K562 (cell line): ENCODE data around the gene CUX1. TPM values are rescaled to one million over a fixed set of nuclear protein-coding genes. Genes with fewer than 3 reads are reported as not detected.
A peak's percentile ranks its signal among the peaks of the same experiment; 100 is the strongest.

Experiments used
- ATF4 ChIP-seq: fragments of 450-650 bp; formaldehyde crosslinking; IDR thresholded peaks from 2 replicates; pipeline ENCODE4 v1.4.0; 2022; ENCODE audit warnings: mild to moderate bottlenecking, moderate library complexity
- CCNT2 ChIP-seq: IDR thresholded peaks from 2 replicates; pipeline ENCODE4 v1.6.1; 2011; ENCODE audit warnings: borderline replicate concordance, low read depth, mild to moderate bottlenecking, moderate library complexity, mixed read lengths, low read length; ENCODE audit not compliant: insufficient read length; ENCODE audit errors: extremely low read depth
- CHAMP1 ChIP-seq: fragments of 450-650 bp; IDR thresholded peaks from 2 replicates; pipeline ENCODE4 v1.6.1; 2016; ENCODE audit warnings: mild to moderate bottlenecking
- CHCHD3 ChIP-seq: fragments of 250-450 bp; sonication (Bioruptor Pico); IDR thresholded peaks from 2 replicates; pipeline ENCODE4 v2.1.2; 2022; ENCODE audit warnings: mild to moderate bottlenecking
- E2F6 ChIP-seq, 2 experiments: IDR thresholded peaks; 2 replicates each; pipeline ENCODE4 v1.6.1; 2011; ENCODE audit warnings: borderline replicate concordance in 1 of 2, control low read depth in 1 of 2, low read depth in 1 of 2, low read length in 1 of 2, mild to moderate bottlenecking in 1 of 2, mixed read lengths in 1 of 2, moderate library complexity in 1 of 2; ENCODE audit not compliant: insufficient read depth in 1 of 2, insufficient read length in 1 of 2, poor library complexity in 1 of 2, severe bottlenecking in 1 of 2; ENCODE audit errors: extremely low read depth in 1 of 2
- FOXK2 ChIP-seq, 2 experiments: fragments of 450-650 bp; IDR thresholded peaks in 1 of 2; conservative IDR thresholded peaks in 1 of 2; 2 replicates each; pipeline ENCODE4 v1.6.1; 2016; ENCODE audit warnings: low read depth in 2 of 2, mild to moderate bottlenecking in 1 of 2
- HDAC8 ChIP-seq: fragments of 450-650 bp; IDR thresholded peaks from 2 replicates; pipeline ENCODE4 v1.6.1; 2016; ENCODE audit warnings: mild to moderate bottlenecking, missing genetic modification characterization, moderate library complexity, missing compliant biosample characterization
- HSF4 ChIP-seq: fragments of 250-450 bp; sonication (Bioruptor Pico); IDR thresholded peaks from 2 replicates; pipeline ENCODE4 v2.1.2; 2022; ENCODE audit warnings: mild to moderate bottlenecking, moderate library complexity, borderline replicate concordance
- KDM5B ChIP-seq: fragments of 200-600 bp; sonication (generic); IDR thresholded peaks from 2 replicates; pipeline ENCODE4 v1.6.1; 2012; ENCODE audit warnings: low read depth, mild to moderate bottlenecking, moderate library complexity, low read length, control low read depth, inconsistent platforms; ENCODE audit not compliant: insufficient replicate concordance
- MBD2 ChIP-seq: sonication (generic); IDR thresholded peaks from 2 replicates; pipeline ENCODE4 v1.6.1; 2016; ENCODE audit warnings: low read depth, borderline replicate concordance
- RNF2 ChIP-seq: sonication (generic); IDR thresholded peaks from 2 replicates; pipeline ENCODE4 v1.6.1; 2016
- SP1 ChIP-seq: sonication (generic); formaldehyde crosslinking; IDR thresholded peaks from 2 replicates; pipeline ENCODE4 v1.8.1; 2022; ENCODE audit warnings: mild to moderate bottlenecking, missing genetic modification reagents
- SRF ChIP-seq, 2 experiments: fragments of 250-450, 450-650 bp in 1 of 2; sonication (Bioruptor Pico) in 1 of 2; sonication (generic) in 1 of 2; formaldehyde crosslinking; IDR thresholded peaks; 2 replicates each; pipeline versions ENCODE4 v1.5.0 to v1.5.1; 2020 to 2022; ENCODE audit warnings: mild to moderate bottlenecking in 1 of 2, missing genetic modification reagents in 1 of 2
- TCF7L2 ChIP-seq: fragments of 150-350 bp; IDR thresholded peaks from 2 replicates; pipeline ENCODE4 v1.6.1; 2016; ENCODE audit warnings: low read depth, mild to moderate bottlenecking, low read length, moderate library complexity
- ZNF76 ChIP-seq: fragments of 250-450 bp; sonication (Bioruptor Pico); IDR thresholded peaks from 2 replicates; pipeline ENCODE4 v1.4.0; 2020; ENCODE audit warnings: mild to moderate bottlenecking, moderate library complexity, borderline replicate concordance
- polyA plus RNA-seq, 8 experiments: library from polyadenylated mRNA; depleted of rRNA in 4 of 8; stranded (reverse) in 5 of 8; unstranded in 3 of 8; fragments of >200 nt; fragmentation: Nextera tagmentation in 2 of 8; fragmentation: Illumina TruSeq in 1 of 8; extraction: Ambion mirVana in 2 of 8; extraction: Trizol in 1 of 8; gene quantifications; 2 replicates each; pipeline versions ENCODE4 v1.2.1 to v1.2.3, GENCODE V29; 2011 to 2014; ENCODE audit warnings: inconsistent platforms in 1 of 8, missing spikeins in 1 of 8
- total RNA-seq, 7 experiments: library from RNA; depleted of rRNA in 6 of 7; stranded (reverse); fragments of >200 nt in 6 of 7; fragmentation: Illumina TruSeq in 2 of 7; extraction: Trizol in 2 of 7; gene quantifications; 2 replicates each; pipeline versions ENCODE4 v1.2.1 to v1.2.3, GENCODE V29; 2011 to 2021; ENCODE audit warnings: low replicate concordance in 1 of 7
- TF ChIP-seq, protein P1 (sequence below): fragments of 250-450 bp; sonication (Bioruptor Pico); IDR thresholded peaks from 2 replicates; pipeline ENCODE4 v1.5.0; 2020; ENCODE audit warnings: mild to moderate bottlenecking
- TF ChIP-seq, protein P2 (sequence below): sonication (generic); formaldehyde crosslinking; IDR thresholded peaks from 2 replicates; pipeline ENCODE4 v1.8.1; 2023; ENCODE audit warnings: mild to moderate bottlenecking, missing genetic modification reagents

Gene CUX1
- total and polyA plus RNA-seq, 9 of the 15 experiments (the other 6 are each of a cell fraction or from before 2014, with no cell fraction given) = 3.6 to 55.3 (median 25.2) TPM

- TF ChIP-seq CHCHD3 (CRISPR knock-in tag) = no peak
- TF ChIP-seq SP1 = peak; percentile 82
- TF ChIP-seq, protein P1, sequence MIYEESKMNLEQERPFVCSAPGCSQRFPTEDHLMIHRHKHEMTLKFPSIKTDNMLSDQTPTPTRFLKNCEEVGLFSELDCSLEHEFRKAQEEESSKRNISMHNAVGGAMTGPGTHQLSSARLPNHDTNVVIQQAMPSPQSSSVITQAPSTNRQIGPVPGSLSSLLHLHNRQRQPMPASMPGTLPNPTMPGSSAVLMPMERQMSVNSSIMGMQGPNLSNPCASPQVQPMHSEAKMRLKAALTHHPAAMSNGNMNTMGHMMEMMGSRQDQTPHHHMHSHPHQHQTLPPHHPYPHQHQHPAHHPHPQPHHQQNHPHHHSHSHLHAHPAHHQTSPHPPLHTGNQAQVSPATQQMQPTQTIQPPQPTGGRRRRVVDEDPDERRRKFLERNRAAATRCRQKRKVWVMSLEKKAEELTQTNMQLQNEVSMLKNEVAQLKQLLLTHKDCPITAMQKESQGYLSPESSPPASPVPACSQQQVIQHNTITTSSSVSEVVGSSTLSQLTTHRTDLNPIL (CRISPR knock-in tag) = no peak; the same call in 1 of the 2 replicates
- peak; percentile 64; the same call in 1 of the 2 replicates for TF ChIP-seq MBD2
- peak; percentile 84 for TF ChIP-seq CCNT2
- peak; percentile 38; the same call in 1 of the 2 replicates for TF ChIP-seq HDAC8 (tag)
- TF ChIP-seq RNF2 = peak; percentile 85
- 0 out of 2 replicates have a peak, but pooled peaks have one; percentile 5 for TF ChIP-seq ATF4 (CRISPR knock-in tag)
- peak in 1 of 2 experiments; percentile 34; a peak in 2 of 4 replicates for TF ChIP-seq SRF (CRISPR knock-in tag; IDR thresholded peaks at IDR 0.05)
- TF ChIP-seq E2F6 (IDR thresholded peaks at IDR 0.05; ENCODE audit: borderline replicate concordance in 1 of 2, extremely low read depth in 1 of 2, insufficient read depth in 1 of 2, insufficient read length in 1 of 2, low read depth in 1 of 2, low read length in 1 of 2, poor library complexity in 1 of 2, severe bottlenecking in 1 of 2) = peak; percentile 36 to 67
- TF ChIP-seq, protein P2, sequence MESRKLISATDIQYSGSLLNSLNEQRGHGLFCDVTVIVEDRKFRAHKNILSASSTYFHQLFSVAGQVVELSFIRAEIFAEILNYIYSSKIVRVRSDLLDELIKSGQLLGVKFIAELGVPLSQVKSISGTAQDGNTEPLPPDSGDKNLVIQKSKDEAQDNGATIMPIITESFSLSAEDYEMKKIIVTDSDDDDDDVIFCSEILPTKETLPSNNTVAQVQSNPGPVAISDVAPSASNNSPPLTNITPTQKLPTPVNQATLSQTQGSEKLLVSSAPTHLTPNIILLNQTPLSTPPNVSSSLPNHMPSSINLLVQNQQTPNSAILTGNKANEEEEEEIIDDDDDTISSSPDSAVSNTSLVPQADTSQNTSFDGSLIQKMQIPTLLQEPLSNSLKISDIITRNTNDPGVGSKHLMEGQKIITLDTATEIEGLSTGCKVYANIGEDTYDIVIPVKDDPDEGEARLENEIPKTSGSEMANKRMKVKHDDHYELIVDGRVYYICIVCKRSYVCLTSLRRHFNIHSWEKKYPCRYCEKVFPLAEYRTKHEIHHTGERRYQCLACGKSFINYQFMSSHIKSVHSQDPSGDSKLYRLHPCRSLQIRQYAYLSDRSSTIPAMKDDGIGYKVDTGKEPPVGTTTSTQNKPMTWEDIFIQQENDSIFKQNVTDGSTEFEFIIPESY (CRISPR knock-in tag) = peak; percentile 62
- peak; percentile 80 to 89 for TF ChIP-seq FOXK2 (conservative IDR thresholded peaks at IDR 0.05 in 1 of 2, IDR thresholded peaks at IDR 0.05 in 1 of 2; ENCODE audit: low read depth in 2 of 2)
- no peak for TF ChIP-seq CHAMP1
- TF ChIP-seq HSF4 (CRISPR knock-in tag) = no peak
- TF ChIP-seq KDM5B = peak; percentile 64
- TF ChIP-seq ZNF76 (CRISPR knock-in tag) = no peak
- no peak for TF ChIP-seq TCF7L2
These were observed 39.3 kb downstream of the CUX1 start (continued) for GRCh38 chr7:101856473-101857357.
